NCI-H2081 treated with DMSO at 0.1 percent for 48 hours (cell line): ENCODE data around the gene LAMA3.

Source experiments
- DNase-seq: peaks from one replicate; lab custom pipeline; 2025; lab: John Stamatoyannopoulos, UW

The LAMA3 gene

DNA sequence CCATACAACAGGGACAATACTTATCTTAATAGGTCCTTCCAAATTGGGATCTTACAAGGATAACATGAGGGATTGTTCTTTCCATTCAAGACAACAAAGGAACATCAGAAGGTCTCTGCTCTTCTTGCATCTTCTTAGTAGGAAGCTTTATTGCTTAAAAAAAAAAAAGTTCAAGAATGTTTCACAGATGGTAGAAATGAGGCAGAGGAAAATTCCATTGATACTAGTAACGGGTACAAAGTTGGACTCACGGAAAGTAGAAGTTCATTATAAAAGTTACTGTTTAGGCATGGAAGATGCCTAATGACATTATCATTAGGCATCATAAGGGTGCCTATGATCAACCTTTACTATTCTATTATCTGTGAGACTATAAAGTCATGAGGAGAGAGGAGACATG lies 136.2 kb downstream of the LAMA3 start:
- no peak for DNase-seq

DNA sequence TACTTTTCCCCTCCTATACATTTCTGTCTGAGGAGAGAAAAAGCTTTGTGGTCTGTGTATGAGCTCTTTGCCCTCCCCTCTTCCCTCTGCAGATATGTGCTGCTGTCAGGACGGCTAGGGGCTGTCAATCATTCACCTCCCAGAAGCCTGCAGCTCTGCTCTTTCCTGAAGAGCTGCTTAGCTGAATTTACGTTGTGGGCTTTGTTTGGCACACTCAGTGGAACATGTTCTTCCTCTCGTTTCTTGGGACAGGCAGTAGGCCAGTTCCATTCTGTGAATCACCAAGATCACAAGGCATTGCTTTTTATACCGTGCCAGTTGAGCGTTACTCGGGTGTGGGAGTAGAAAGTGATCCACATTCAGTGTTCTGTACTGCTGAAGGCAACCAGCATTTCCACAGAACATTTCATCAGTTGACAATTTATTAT lies 136.7 kb downstream of the LAMA3 start:
- no peak for DNase-seq

DNA sequence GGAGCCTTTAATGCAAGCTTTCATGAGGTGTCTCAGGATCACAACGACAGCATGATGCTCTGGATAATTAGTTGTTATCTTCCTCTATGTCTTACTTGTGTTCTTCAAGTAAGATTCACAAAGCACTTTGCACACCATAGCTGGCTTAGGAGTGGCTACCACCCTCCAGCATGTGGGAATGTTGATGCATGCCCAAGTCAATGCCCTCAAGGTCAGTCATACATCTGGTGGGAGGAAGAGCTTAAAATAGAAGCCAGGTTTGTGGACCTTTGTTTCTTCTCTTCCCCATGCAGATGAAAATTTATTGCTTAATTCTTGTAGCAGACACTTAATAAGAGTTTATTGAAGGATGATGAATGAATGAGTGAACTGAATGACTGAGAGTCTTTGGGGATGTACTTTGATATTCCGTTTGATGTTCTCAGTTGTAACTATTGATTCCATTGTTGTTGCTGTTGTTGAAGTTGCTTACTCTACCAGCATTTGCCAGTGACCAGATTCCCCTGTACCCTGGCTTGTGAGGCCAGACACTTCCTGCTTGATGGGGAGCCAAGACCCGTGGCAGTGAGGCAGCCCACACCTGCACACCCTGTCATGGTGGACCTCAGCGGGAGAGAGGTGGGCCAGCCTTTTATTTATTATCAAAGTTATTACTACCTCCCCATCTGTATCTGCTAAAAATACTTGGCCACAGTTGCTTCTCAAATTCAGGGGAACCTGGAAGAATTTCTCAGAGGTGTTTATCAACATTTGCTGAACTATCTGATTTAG lies 137.8 kb downstream of the LAMA3 start:
- DNase-seq = no peak

DNA sequence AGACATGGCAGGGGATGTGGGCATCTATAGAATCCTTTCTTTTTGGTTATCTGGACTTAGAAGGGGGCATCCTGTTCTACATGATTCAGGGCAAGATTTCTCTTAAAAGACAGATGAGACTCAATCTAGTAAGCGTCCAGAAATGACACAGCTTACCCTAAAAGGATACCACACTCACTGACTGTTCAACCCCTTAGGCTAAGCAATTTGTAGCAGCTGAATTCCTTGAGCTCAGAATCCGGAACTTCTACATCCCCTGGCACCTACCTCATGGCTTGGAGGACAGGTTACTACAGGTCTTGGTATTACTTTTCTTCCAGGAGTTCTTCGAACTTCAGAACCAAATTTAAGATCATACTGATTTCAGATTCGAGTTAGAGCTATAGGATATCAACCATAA lies 138.4 kb downstream of the LAMA3 start:
- no peak for DNase-seq

DNA sequence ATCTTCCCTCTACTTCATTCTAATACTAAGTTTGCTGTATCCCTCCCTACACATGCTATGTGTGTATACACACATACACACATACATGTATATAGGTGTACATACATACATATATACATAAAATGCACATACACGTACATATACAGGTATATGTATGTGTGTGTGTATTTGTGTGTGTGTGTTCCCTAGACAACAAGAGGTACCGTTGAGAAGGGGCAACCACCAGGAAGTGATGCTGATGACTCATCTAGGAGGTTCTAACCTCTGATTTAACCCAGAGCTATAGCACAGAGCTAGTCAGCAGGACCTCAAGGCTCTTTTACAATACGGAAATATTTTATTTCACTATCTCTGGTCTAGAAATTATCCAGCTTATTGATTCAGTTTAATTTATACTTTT lies 139.2 kb downstream of the LAMA3 start:
- DNase-seq = no peak

DNA sequence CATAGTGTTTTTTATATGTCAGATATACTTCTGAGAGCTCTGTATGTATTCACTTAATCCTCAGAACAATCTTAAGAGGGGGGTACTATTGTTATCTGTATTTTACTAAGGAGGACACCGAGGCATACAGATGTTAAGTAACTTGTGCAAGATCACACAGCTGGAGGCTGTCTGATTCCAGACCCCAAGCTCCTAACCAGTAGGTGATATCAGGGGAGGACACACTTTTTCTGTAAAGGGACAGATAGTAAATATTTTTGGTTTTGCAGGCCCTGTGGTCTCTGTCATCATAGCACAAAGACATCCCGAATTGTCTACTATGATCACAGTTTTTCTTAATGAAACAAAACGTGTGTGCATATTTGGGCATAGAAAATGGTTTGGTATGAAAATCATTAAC lies 143.7 kb downstream of the LAMA3 start:
- no peak for DNase-seq

DNA sequence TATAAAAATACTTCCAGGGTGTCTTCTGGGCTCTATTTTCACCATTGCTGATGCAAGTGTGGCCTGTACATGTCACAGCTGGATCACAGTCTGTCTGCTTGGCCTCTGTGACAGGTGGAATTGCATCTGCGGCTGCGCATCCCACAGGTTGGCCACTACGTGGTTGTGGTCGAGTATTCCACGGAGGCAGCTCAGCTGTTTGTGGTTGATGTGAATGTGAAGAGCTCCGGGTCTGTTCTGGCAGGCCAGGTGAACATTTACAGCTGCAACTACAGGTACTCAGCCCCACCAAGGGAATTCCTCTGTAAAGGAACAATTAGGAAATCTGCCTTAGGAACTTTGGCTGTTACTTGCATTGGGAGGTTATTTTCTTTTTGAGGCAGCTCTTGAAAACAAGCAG lies 144.5 kb downstream of the LAMA3 start:
- no peak for DNase-seq

DNA sequence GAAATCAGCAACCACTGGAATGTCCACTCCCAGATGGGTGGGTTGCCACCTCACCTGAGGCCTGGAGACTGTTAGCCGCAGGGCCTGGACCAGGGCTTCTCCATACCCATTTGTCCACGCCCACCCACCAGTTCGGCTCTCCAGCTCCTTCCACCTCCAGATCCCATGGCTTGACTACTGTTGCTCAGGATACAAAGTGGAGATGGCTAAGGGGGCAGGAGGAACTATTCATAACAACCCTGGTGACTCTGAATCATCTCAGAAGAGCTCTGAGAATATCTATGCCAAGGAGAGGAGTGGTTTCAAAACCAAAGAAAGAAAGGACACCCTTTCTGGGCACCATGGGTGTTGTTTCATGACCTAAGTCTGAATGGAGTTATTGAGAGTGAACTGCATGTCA lies 145.8 kb downstream of the LAMA3 start:
- no peak for DNase-seq

DNA sequence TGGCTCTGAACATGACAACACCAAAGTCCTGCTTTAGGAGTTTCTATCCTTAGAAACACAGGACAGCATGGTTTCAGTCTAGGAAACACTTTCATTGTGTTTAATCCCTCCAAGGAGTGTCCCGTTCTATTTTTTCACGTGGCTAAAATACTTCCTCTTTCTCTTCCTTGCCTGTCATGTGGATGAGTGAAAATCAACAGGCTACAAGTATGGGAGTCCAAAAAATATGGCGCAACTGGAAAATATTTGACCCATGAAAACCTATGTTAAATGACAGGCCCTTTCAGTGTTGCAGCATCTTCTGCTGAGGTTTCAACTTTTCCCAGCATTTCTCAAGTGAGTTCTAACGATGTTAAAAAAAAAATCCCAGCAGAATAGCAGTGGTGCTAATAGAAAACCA lies 146.3 kb downstream of the LAMA3 start:
- DNase-seq = no peak

DNA sequence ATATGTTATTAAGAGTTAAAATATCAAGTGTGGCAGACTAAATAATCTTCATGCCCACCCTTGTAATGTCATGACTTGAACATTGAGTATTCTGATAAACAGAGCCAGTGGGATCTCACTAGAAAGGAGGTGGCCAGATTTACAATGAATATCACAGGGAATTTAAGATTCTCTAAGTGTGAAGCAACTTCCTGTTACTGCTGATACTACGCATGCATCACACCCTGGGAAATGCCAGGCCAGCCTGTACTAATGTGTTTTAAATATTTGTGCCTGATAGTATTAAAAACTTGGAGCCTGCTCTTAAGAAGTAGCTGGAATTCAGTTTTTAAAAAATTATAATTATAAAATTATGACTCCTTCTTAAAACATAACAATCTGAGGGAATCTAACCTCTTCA lies 148.3 kb downstream of the LAMA3 start:
- no peak for DNase-seq

DNA sequence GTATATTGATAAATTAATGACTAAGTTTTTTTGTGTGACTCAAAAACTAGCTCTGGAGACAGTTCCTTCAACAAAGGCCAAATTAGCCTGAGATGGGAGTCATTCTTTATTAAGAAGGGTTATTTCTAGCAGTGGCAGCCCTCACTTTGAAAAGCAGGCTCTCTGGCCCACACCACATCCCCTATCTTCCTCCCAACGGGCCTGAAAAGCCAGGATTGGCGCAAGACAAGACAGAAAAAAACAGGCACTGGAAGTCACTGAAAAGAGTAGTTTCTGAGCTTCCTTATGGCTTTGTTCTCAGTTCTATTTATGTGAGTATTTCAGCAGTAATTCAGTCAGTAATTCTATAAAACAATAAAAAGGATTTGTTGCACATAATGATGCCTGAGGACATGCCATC lies 149.0 kb downstream of the LAMA3 start:
- DNase-seq = no peak

DNA sequence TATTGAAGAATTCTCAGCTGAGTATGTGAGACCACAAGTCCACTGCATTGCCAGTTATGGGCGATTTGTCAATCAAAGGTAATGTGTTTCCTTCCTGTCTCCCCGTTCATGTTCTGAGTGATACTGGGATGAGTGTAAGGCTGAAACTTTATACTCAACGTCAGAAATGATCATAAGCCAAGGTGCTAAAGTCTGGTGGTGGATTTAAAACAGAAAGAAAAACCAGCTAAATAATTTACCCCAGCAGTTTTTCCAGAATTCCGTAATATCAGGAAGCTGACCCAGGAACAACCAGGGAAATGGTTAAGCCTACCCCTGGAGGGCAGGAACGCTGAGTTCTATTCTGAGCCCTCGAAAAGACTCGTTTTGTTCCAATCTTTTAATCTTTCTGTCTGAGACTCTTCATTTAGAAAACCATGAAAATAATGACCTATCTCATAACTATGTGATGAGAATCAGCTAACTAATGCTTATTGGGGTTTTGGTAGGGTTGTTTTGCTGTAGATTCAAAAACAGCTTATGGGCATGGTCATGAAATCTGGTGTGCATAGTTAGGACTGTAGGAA lies 149.6 kb downstream of the LAMA3 start:
- DNase-seq = no peak

DNA sequence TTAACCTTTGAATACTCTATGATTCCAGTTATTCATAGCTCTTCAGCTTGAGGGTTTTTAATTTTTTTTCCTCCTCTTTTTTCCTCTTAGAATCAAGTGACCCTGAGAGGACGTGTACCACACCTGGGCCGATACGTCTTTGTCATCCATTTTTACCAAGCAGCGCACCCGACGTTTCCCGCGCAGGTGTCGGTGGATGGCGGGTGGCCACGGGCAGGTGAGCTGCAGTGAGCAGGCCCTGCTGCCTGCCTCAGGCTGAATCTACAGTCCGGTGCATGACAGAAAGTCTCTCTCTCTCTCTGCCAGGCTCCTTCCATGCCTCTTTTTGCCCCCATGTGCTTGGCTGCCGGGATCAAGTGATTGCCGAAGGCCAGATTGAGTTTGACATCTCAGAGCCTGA lies 153.1 kb downstream of the LAMA3 start:
- DNase-seq = no peak

DNA sequence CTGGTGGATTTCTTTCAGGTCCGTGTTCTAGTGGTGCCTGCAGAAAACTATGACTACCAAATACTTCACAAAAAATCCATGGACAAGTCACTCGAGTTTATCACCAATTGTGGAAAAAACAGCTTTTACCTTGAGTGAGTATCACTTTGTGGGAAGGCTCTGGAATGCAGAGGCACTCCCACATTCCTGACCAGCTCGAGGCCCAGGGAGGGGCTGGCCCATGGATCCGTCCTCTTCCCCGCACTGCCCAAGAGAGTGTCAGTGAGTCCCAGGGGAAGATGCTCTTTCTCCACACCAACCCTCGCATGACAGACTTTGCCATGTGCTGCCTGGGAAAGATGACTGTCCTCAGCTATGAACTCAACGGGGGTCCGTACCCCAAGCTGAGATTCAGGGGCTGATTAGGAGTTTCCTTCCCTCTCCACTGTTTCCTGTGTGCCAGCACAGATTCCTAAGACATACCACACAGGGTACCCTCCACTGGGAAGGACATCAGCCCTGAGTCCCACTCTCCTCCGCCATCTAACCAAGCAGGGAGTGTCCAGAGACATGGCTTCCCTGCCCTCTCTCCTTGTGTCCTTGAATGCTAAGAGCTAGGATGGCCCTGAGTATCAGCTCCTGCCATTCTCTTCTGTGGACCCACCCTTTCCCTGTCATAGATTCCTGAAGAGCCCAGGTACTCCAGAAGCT lies 155.9 kb downstream of the LAMA3 start:
- no peak for DNase-seq

DNA sequence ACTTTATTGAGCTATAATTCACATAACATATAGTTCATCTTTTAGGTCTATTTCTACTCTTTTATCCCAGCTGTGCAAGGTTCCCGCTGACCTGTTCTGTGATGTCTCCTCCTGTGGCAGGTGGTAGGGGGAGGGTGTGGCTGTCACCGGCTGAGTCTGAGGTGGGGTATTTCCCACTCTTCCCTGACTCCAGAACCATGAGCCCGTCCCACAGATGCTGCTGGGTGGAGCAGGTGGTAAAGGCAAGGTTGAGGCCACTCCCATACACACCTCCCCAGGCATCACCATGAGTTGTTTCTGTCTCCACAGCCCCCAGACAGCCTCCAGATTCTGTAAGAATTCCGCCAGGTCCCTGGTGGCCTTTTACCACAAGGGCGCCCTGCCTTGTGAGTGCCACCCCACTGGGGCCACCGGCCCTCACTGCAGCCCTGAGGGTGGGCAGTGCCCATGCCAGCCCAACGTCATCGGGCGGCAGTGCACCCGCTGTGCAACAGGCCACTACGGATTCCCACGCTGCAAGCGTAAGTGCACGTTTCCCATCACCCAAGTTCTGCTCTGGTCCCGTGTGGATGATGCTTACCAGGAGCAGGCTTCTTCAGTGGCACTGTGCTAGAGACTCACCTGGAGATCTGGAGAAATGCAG lies 156.9 kb downstream of the LAMA3 start:
- no peak for DNase-seq

DNA sequence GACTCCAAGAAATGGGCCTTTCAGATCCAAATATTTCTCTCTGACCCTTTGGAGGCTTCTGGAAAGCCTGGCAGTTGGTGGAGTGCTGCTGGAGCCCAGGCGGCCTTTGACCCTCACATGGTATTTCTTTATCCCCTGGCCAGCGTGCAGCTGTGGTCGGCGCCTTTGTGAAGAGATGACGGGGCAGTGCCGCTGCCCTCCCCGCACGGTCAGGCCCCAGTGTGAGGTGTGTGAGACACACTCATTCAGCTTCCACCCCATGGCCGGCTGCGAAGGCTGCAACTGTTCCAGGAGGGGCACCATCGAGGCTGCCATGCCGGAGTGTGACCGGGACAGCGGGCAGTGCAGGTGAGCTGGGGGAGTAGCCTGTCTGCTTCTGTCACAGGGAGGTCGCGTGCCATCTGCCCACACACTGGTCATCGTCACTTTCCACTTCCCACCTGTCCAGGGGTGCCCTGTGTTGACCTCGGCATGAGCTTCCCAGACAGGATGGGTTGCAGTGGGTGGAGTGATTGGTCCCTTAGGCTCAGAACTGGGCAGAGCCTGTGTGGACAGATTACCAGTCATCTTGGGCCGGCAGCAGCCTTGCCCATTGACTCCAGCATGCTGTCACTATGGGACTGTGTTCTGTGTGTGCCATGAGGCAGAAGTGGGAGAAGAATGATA lies 158.2 kb downstream of the LAMA3 start:
- no peak for DNase-seq

DNA sequence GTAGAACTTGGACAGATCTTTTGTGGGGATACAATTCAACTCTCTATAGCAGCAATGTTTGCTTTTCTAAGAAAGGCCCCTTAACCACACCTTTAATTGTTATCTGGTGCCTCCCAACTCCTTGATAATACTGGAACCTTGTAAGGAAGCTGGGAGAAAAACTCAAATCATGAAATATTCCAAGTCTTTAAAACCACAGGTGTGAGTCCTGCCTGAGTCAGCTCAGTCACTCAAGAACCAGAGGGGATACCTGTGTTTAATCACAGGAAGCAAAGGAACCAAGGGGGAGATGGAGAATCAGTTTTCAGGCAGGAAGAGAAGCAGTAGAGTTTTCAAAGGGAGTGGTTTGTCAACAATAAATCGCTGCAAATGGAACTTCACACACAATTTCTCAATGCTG lies 159.9 kb downstream of the LAMA3 start:
- DNase-seq = no peak

DNA sequence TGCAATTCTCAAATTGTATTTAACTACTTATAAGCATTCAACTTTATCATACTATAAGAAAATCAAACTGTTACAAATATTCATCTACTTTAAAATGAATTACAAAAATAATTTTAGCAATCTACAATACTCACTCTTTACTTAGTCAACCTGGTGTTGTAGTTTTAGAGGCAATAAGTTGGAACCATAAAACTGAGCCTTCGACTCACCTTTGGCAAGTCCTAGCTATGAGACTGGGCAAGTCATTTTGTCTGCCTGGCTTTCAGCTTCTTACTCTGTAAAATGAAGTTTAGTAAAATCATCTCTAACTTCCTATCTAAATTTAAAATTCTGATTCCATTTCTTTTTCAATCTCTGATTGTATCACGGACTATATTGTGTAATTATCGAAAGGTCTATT lies 161.0 kb downstream of the LAMA3 start:
- no peak for DNase-seq

DNA sequence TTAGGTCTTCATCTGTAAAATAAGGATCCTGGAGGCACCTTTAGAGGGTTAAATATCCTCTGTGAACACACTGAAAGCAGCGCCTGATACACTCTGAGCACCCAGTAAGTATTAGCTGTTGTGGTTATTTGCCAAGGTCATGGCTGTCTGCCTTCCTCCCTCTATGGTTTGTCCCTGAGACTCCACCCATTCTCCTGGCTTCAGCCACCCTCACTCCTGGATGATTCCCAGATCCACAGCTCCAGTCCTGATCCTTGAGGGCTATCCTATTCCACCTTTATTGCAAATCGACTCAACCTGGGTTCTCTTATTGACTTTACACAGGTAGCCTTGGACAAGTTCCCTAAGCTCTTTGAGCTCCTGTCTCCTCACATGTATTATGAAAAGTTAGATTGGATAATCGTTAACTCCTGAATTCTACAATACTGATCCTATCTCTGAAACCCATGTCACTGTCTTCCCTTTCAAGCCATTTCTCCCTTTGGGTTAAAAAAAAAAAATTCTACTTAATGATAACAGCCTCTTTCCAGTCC lies 162.3 kb downstream of the LAMA3 start:
- DNase-seq = no peak

DNA sequence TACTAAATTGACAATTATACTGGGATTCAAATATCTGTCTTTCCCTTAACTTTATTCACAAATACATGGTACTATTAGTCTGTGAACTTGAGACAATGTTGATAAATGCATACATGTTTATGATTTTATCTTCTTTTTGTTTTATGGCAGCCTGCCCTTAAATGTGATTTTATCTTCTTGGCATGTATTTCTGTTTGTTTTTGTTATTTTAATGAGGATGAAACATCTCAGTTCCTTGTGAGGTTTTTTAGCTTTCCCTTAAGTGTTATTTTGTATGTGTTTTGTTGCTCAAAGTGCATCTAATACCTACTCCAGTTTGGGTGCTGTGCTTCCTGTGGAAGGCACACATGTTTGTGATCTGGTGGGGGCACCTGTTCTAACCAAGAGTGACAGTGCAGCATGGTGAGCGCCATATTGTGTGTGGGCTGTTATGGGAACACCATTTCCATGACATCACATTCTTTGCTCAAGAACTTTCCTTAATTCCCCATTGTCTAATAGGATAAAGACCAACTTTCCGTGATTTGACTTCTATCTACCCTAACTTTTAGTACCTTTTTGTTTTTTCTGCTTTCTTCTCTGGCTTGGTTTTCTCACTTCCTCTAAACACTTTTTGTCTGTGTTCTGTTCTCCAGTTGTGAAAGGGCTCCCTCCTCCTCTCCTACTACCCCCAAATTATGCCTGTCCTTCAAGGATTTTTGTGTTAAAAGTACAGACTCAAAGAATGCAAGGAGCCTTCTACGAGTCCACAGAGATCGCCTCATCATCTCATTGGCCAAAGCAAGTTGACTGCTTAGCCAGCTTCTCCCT lies 163.2 kb downstream of the LAMA3 start:
- DNase-seq = no peak

DNA sequence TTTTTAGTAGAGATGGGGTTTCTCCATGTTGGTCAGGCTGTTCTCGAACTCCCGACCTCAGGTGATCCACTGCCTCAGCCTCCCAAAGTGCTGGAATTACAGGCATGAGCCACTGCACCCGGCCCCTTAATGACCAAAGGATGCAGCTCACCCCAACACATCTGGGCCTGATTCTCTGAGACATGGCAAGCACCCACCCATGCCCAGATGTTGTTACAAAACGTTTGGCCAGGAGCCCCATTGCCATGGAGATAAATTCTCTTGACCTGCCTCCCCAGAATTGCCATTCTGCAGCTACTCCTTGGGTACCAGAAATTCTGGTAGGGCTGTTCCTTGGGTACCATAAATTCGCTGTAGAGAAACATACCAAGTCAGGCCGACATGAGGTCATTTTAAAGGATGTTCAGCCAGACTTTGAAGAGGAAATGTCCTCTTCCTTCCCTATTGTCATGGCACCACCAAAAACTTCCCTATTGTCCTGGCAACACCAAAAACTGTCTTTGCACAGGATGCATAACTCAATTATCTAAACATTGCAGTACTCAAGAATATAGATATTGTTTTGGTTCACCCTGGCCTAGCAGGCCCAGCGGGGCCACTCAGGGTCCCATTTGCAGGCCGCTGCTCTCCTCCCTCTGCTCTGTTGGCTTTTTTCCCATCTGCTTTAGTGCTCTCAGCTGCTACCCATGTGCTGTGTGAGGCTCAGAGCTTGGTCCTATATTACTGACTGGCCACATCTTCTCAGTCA lies 164.4 kb downstream of the LAMA3 start:
- no peak for DNase-seq
